Measurements from ENCODE around the gene FAM114A2. TPM values are rescaled to one million over a fixed set of nuclear protein-coding genes. Genes with fewer than 3 reads are reported as not detected.

Gene FAM114A2
- 39.5 and 50.8 TPM in 2 replicates for total RNA-seq

DNA sequence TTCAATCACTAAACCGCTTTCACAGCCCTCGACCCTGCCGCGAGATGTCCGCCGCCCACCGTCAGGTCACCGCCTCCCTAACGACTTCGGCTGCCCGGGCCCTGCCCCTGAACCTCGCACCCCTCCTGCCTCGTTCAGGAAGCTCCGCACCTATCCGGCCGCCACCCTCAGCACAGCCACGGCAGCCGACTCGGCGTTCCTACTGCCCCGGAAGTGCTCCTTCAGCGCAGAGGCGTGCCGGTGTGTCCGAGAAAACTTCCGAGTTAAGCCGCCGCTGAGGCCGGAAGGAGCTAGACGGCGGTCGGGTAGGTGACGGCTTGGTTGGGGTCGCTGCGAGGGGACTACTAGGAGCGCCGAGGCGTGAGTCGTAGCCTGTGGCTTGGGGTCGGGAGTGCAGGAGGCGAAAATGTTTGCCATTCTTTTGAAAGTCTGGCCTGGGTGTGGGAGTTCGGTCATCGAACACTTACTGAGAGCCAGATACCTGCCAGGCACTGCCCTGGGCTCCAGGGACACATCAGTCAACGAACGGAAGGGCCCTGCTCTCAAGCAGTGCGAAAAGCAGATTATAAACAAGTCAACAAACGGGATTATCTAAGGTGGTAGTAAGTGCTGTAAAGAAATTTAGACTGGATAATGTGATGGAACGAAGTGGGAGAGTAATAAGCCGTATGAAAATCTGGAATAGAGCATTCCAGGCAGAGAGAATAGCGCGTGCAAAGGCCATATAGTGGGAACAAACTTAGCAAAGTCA is at the start of gene FAM114A2, which contains the start of gene MFAP3:
FAM114A2 (minus strand) TSS at position 204 of the 751 bp plus-strand sequence. CDS start 3,957 bp downstream, outside the sequence.
MFAP3 (plus strand) TSS at position 261 of the 751 bp plus-strand sequence. CDS start 10,756 bp downstream, outside the sequence.

Other genes starting within 250 kb of the FAM114A2 start
- gene MFAP3, start 57 bp upstream of the FAM114A2 start, total RNA-seq, result 60.6 and 77.8 TPM in 2 replicates
- 36.1 and 90.7 TPM in 2 replicates for gene GALNT10, start 151.8 kb upstream of the FAM114A2 start, total RNA-seq